ENCODE measurements around the gene MRPS33. TPM values are rescaled to one million over a fixed set of nuclear protein-coding genes. Genes with fewer than 3 reads are reported as not detected.

MRPS33 gene
- total RNA-seq, 4 donors from 2014 or later = 8.8 to 28.7 (median 16.9) TPM

- Histone ChIP-seq H3K27ac (no peak overlapping the region), H3K36me3 (no peaks in the 10 kb centered on the region), H3K27me3 (no peaks in the 10 kb centered on the region), H3K9me3 (no peaks in the 10 kb centered on the region), H3K4me1 (no peaks in the 10 kb centered on the region), H3K4me3 (no peak overlapping the region)
- intact Hi-C loops (cut with DNase I; ENCODE audit: low total_unique reads) = no loop called here
- no peak for TF ChIP-seq POLR2A (IDR thresholded peaks at IDR 0.05)
- TF ChIP-seq CTCF (IDR thresholded peaks at IDR 0.05) = no peak
- DNase-seq = no peak
These were observed 14.0 kb upstream of the MRPS33 start for GRCh38 chr7:141028767-141029166.

GRCh38 chr7:141027043-141027442, 12.3 kb upstream of the MRPS33 start:
- no peak for TF ChIP-seq POLR2A (IDR thresholded peaks at IDR 0.05)
- Histone ChIP-seq H3K36me3 (no peaks in the 10 kb centered on the region), H3K27me3 (no peaks in the 10 kb centered on the region), H3K4me3 (no peak overlapping the region), H3K4me1 (no peaks in the 10 kb centered on the region), H3K27ac (no peak overlapping the region), H3K9me3 (no peaks in the 10 kb centered on the region)
- intact Hi-C loops (cut with DNase I; ENCODE audit: low total_unique reads) = no loop called here
- DNase-seq = no peak

GRCh38 chr7:141024668-141025067, 9.9 kb upstream of the MRPS33 start:
- Histone ChIP-seq H3K4me1 (no peaks in the 10 kb centered on the region), H3K9me3 (no peaks in the 10 kb centered on the region), H3K36me3 (no peaks in the 10 kb centered on the region), H3K27me3 (no peaks in the 10 kb centered on the region), H3K27ac (no peak overlapping the region), H3K4me3 (no peak overlapping the region)
- intact Hi-C loops (cut with DNase I; ENCODE audit: low total_unique reads) = no loop called here
- TF ChIP-seq CTCF (IDR thresholded peaks at IDR 0.05) = no peak
- no peak for TF ChIP-seq POLR2A (IDR thresholded peaks at IDR 0.05)
- DNase-seq = no peak

- H3K27me3 ChIP-seq = no peaks in the 10 kb centered on the region
- DNase-seq = no peak
- TF ChIP-seq POLR2A (IDR thresholded peaks at IDR 0.05) = no peak
- no peak for TF ChIP-seq CTCF (IDR thresholded peaks at IDR 0.05)
- no peaks in the 10 kb centered on the region for H3K36me3 ChIP-seq
- no peak overlapping the region for H3K27ac ChIP-seq
- no peak overlapping the region for H3K4me3 ChIP-seq
- intact Hi-C loops (cut with DNase I; ENCODE audit: low total_unique reads) = no loop called here
- no peaks in the 10 kb centered on the region for H3K4me1 ChIP-seq
- no peaks in the 10 kb centered on the region for H3K9me3 ChIP-seq
These were observed 8.5 kb upstream of the MRPS33 start for GRCh38 chr7:141023295-141023694.

GRCh38 chr7:141017555-141017954, 2.8 kb upstream of the MRPS33 start:
- DNase-seq = no peak
- Histone ChIP-seq H3K27me3 (no peaks in the 10 kb centered on the region), H3K4me3 (no peak overlapping the region), H3K27ac (no peak overlapping the region), H3K4me1 (no peaks in the 10 kb centered on the region), H3K36me3 (no peaks in the 10 kb centered on the region), H3K9me3 (no peaks in the 10 kb centered on the region)
- TF ChIP-seq POLR2A (IDR thresholded peaks at IDR 0.05) (no peak), CTCF (IDR thresholded peaks at IDR 0.05) (no peak)
- intact Hi-C loops (cut with DNase I; ENCODE audit: low total_unique reads) = no loop called here

- Histone ChIP-seq H3K27ac (no peak overlapping the region), H3K9me3 (no peaks in the 10 kb centered on the region), H3K4me1 (no peaks in the 10 kb centered on the region), H3K36me3 (no peaks in the 10 kb centered on the region), H3K4me3 (no peak overlapping the region), H3K27me3 (no peaks in the 10 kb centered on the region)
- intact Hi-C loops (cut with DNase I; ENCODE audit: low total_unique reads) = no loop called here
- no peak for TF ChIP-seq POLR2A (IDR thresholded peaks at IDR 0.05)
- TF ChIP-seq CTCF (IDR thresholded peaks at IDR 0.05) = no peak
- DNase-seq = no peak
These were observed 1.6 kb upstream of the MRPS33 start for GRCh38 chr7:141016349-141016748.

Measured in uterus (tissue), 4 donors.